ENCODE data around the gene SLC25A22.
A peak's percentile ranks its signal among the peaks of the same experiment; 100 is the strongest.

Gene SLC25A22

GRCh38 chr11:803467-803742 is 5.3 kb upstream of the SLC25A22 start:
- DNase-seq (ENCODE audit: low spot score): no peak

GRCh38 chr11:802693-803466 is 4.8 kb upstream of the SLC25A22 start:
- DNase-seq (ENCODE audit: low spot score): no peak

- no peak for DNase-seq (ENCODE audit: low spot score)
Measured at GRCh38 chr11:802018-802617, 4.0 kb upstream of the SLC25A22 start.

GRCh38 chr11:801097-801780 is 3.2 kb upstream of the SLC25A22 start:
- no peak for DNase-seq (ENCODE audit: low spot score)

GRCh38 chr11:800473-800872 is 2.4 kb upstream of the SLC25A22 start:
- DNase-seq (ENCODE audit: low spot score): no peak

GRCh38 chr11:799641-800316 is 1.7 kb upstream of the SLC25A22 start:
- DNase-seq (ENCODE audit: low spot score): no peak

- DNase-seq (ENCODE audit: low spot score): peak; percentile 87
Measured at GRCh38 chr11:797296-798092, 587 bp downstream of the SLC25A22 start.

- peak; percentile 44 for DNase-seq (ENCODE audit: low spot score)
Measured at GRCh38 chr11:796565-797295, 1.4 kb downstream of the SLC25A22 start.

GRCh38 chr11:795634-796564 is 2.2 kb downstream of the SLC25A22 start:
- DNase-seq (ENCODE audit: low spot score): peak; percentile 93

- DNase-seq (ENCODE audit: low spot score): peak; percentile 47
Measured at GRCh38 chr11:794766-795633, 3.1 kb downstream of the SLC25A22 start.

- no peak for DNase-seq (ENCODE audit: low spot score)
Measured at GRCh38 chr11:794013-794765, 3.9 kb downstream of the SLC25A22 start.

- DNase-seq (ENCODE audit: low spot score): no peak
Measured at GRCh38 chr11:793556-793955, 4.5 kb downstream of the SLC25A22 start.

GRCh38 chr11:792873-793272 is 5.2 kb downstream of the SLC25A22 start:
- DNase-seq (ENCODE audit: low spot score): no peak

GRCh38 chr11:792535-792821 is 5.6 kb downstream of the SLC25A22 start:
- no peak for DNase-seq (ENCODE audit: low spot score)

- no peak for DNase-seq (ENCODE audit: low spot score)
Measured at GRCh38 chr11:791658-792534, 6.2 kb downstream of the SLC25A22 start.

- peak; percentile 59 for DNase-seq (ENCODE audit: low spot score)
Measured at GRCh38 chr11:790721-791564, 7.1 kb downstream of the SLC25A22 start.

GRCh38 chr11:789943-790342 is 8.1 kb downstream of the SLC25A22 start, which contains the start of gene CEND1:
CEND1 (minus strand) TSS chr11:790090; CDS start chr11:788576, 1,514 bp downstream.
- DNase-seq (ENCODE audit: low spot score): peak; percentile 88

Data from GM03348 (cell line).